T-cell (primary cell): ENCODE measurements around the gene SNX7. TPM values are rescaled to one million over a fixed set of nuclear protein-coding genes. Genes with fewer than 3 reads are reported as not detected.

Experiments
- ATAC-seq, 4 experiments: fragments of 200-7000 bp in 3 of 4; fragments of 150-1000 bp in 1 of 4; cut with Tn5 transposase; replicated peaks in 1 of 4; 1 replicate in 3 of 4; 2 replicates in 1 of 4; pipeline ENCODE4 v1.10.0; 2021; ENCODE audit warnings: moderate library complexity in 3 of 4, mild to moderate bottlenecking in 2 of 4, moderate number of reproducible peaks in 1 of 4
- CTCF ChIA-PET, 2 donors: fragments of 300-600 bp; sonication (Branson Sonifier 250); formaldehyde crosslinking; loops; one replicate each; lab custom pipeline; 2022; ENCODE audit warnings: antibody characterized with exemption in 2 of 2; lab: Charles Lee
- POLR2A ChIA-PET, 2 donors: fragments of 300-600 bp; sonication (Branson Sonifier 250); formaldehyde crosslinking; loops; one replicate each; lab custom pipeline; 2022; ENCODE audit warnings: antibody characterized with exemption in 2 of 2; lab: Charles Lee
- DNase-seq, 35 experiments: peaks; one replicate each; pipeline versions ENCODE4 v3.0.0 to v3.0.0-alpha.2; 2013 to 2023
- H3K27ac ChIP-seq: one replicate; pipeline ENCODE4 v1.5.1; 2013; ENCODE audit warnings: low read length
- H3K27me3 ChIP-seq, 2 experiments: replicated peaks in 1 of 2; 1 replicate in 1 of 2; 2 replicates in 1 of 2; pipeline versions ENCODE4 v1.6.1 to v1.7.0; 2013; ENCODE audit warnings: low read length in 1 of 2, mixed read lengths in 1 of 2; ENCODE audit not compliant: control insufficient read depth in 2 of 2, insufficient read depth in 2 of 2; ENCODE audit errors: extremely low read depth in 1 of 2
- H3K36me3 ChIP-seq, 2 donors: 1 replicate in 1 of 2; 2 replicates in 1 of 2; pipeline versions ENCODE4 v1.6.1 to v1.7.0; 2013; ENCODE audit warnings: low read length in 1 of 2; ENCODE audit not compliant: control insufficient read depth in 2 of 2, insufficient read depth in 1 of 2; ENCODE audit errors: extremely low read depth in 1 of 2
- H3K4me1 ChIP-seq, 2 experiments: 1 replicate in 1 of 2; 2 replicates in 1 of 2; pipeline versions ENCODE4 v1.6.1 to v1.7.0; 2013; ENCODE audit warnings: low read length in 2 of 2, mixed read lengths in 1 of 2; ENCODE audit not compliant: insufficient read depth in 2 of 2, control insufficient read depth in 1 of 2; ENCODE audit errors: extremely low read depth in 1 of 2
- H3K4me3 ChIP-seq, 2 donors: 1 replicate in 1 of 2; 2 replicates in 1 of 2; pipeline versions ENCODE4 v1.5.1 to v1.7.0; 2013; ENCODE audit warnings: mild to moderate bottlenecking in 2 of 2, low read length in 1 of 2, moderate library complexity in 1 of 2; ENCODE audit not compliant: control insufficient read depth in 1 of 2; ENCODE audit errors: extremely low read depth in 1 of 2
- H3K9me3 ChIP-seq: 2 replicates; pipeline ENCODE4 v1.7.0; 2013
- H3K27ac Mint-ChIP-seq, 2 donors: one replicate each; pipeline ENCODE4 v1.8.0; 2020 to 2021; ENCODE audit warnings: mild to moderate bottlenecking in 2 of 2, mixed read lengths in 2 of 2
- H3K27me3 Mint-ChIP-seq, 2 donors: one replicate each; pipeline ENCODE4 v1.8.0; 2021 to 2022; ENCODE audit warnings: mixed read lengths in 2 of 2
- H3K36me3 Mint-ChIP-seq: one replicate; pipeline ENCODE4 v1.8.0; 2021; ENCODE audit warnings: mixed read lengths
- H3K4me1 Mint-ChIP-seq, 3 donors: one replicate each; pipeline ENCODE4 v1.8.0; 2020 to 2022; ENCODE audit warnings: mixed read lengths in 3 of 3, mild to moderate bottlenecking in 1 of 3
- H3K4me3 Mint-ChIP-seq, 3 donors: one replicate each; pipeline ENCODE4 v1.8.0; 2020 to 2022; ENCODE audit warnings: mild to moderate bottlenecking in 3 of 3, mixed read lengths in 3 of 3, moderate library complexity in 3 of 3
- H3K9me3 Mint-ChIP-seq, 3 donors: one replicate each; pipeline ENCODE4 v1.8.0; 2020 to 2022; ENCODE audit warnings: mixed read lengths in 3 of 3
- WGBS: methylation state at CpG from one replicate; pipeline ENCODE4 v1.1.5; 2013; ENCODE audit warnings: missing lambda C conversion rate; ENCODE audit not compliant: insufficient coverage; 5-methylcytosine and 5-hydroxymethylcytosine counted together
- total RNA-seq, 35 experiments: library from RNA in 6 of 35; stranded (reverse) in 6 of 35; fragments of 120-200 nt in 1 of 35; gene quantifications; one replicate each; pipeline versions ENCODE4 v1.2.1 to v1.2.4 and lab custom pipeline; 2013 to 2026

Gene SNX7
- total RNA-seq, 5 donors from 2014 or later (not counting 1 experiment from before 2014, with no cell fraction given) = 0.36 to 1.3 (median 0.47) TPM; not detected in 2

GRCh38 chr1:98659879-98660278, 1.6 kb upstream of the SNX7 start:
- Mint-ChIP-seq H3K9me3 (peaks cover 0 to 4% (median 0%) of the 10 kb centered on the region in 3 donors), H3K27me3 (peaks cover 37% of the 10 kb centered on the region in 2 donors), H3K4me3 (no peak overlapping the region), H3K4me1 (peaks cover 13 to 23% (median 20%) of the 10 kb centered on the region in 3 donors), H3K27ac (no peak overlapping the region), H3K36me3 (no peaks in the 10 kb centered on the region)
- Histone ChIP-seq H3K4me3 (no peak overlapping the region), H3K27ac (no peak overlapping the region), H3K9me3 (no peaks in the 10 kb centered on the region), H3K4me1 (peaks cover 3 to 15% of the 10 kb centered on the region in 2 experiments), H3K27me3 (peaks cover 10 to 24% of the 10 kb centered on the region in 2 experiments), H3K36me3 (no peaks in the 10 kb centered on the region)
- DNase-seq = no peak
- CTCF ChIA-PET = no interaction called here
- ATAC-seq = no peak
- POLR2A ChIA-PET = no interaction called here

- H3K27ac ChIP-seq = no peak overlapping the region
- peak overlapping the region; percentile 57 to 64 (median 59) for H3K4me3 Mint-ChIP-seq
- H3K27me3 Mint-ChIP-seq = peaks cover 40 to 41% of the 10 kb centered on the region in 2 donors
- ChIA-PET POLR2A (no interaction called here), CTCF (no interaction called here)
- 10% methylated on average over 22 of the region's 25 CpGs for WGBS
- no peak overlapping the region for H3K27ac Mint-ChIP-seq
- no peaks in the 10 kb centered on the region for H3K9me3 Mint-ChIP-seq
- no peaks in the 10 kb centered on the region for H3K36me3 Mint-ChIP-seq
- DNase-seq = no peak
- ATAC-seq = peak in 1 of 4 experiments; percentile 35
- H3K27me3 ChIP-seq = peaks cover 10 to 24% of the 10 kb centered on the region in 2 experiments
- no peaks in the 10 kb centered on the region for H3K9me3 ChIP-seq
- H3K4me1 ChIP-seq = peaks cover 3 to 15% of the 10 kb centered on the region in 2 experiments
- peaks cover 13 to 23% (median 20%) of the 10 kb centered on the region in 3 donors for H3K4me1 Mint-ChIP-seq
- H3K36me3 ChIP-seq = no peaks in the 10 kb centered on the region
- H3K4me3 ChIP-seq = peak overlapping the region; percentile 17 to 38
Observed at GRCh38 chr1:98660940-98661543, 479 bp upstream of the SNX7 start.

DNA sequence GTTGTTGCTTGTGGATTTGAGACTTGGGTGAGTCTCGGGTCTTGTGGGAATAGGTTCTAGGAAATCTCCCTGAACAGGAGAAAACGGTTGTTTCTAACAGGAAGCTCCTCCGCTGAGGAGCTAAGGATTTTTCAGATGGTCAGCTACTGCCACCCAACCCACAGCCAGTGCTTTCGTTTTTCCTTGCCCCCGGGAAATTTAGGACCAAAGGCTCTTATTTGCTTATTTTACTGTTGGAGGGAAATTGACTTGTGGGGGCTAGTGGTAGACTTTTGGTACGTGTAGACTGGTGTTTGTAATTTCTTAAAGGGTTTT, 792 bp downstream of the SNX7 start:
- POLR2A ChIA-PET = no interaction called here
- H3K4me1 ChIP-seq = peaks cover 3 to 15% of the 10 kb centered on the region in 2 experiments
- Mint-ChIP-seq H3K36me3 (no peaks in the 10 kb centered on the region), H3K9me3 (no peaks in the 10 kb centered on the region), H3K4me1 (peaks cover 13 to 23% (median 20%) of the 10 kb centered on the region in 3 donors), H3K27me3 (peaks cover 42 to 48% of the 10 kb centered on the region in 2 donors), H3K4me3 (peak overlapping the region; percentile 79 to 81 (median 80)), H3K27ac (peak overlapping the region in 1 of 2 donors; percentile 76)
- H3K27me3 ChIP-seq = peaks cover 10 to 24% of the 10 kb centered on the region in 2 experiments
- CTCF ChIA-PET = interaction anchor here in 1 of 2 donors (0.6 kb wide), 1 partner anchor 1580 kb away, joined by 3 read pairs; no protein-coding TSS in a partner anchor
- peak overlapping the region; percentile 36 to 69 for H3K4me3 ChIP-seq
- WGBS = no CpG with 5 or more reads among the region's 6 CpGs
- no peak for DNase-seq
- no peaks in the 10 kb centered on the region for H3K9me3 ChIP-seq
- H3K27ac ChIP-seq = no peak overlapping the region
- ATAC-seq = no peak
- H3K36me3 ChIP-seq = no peaks in the 10 kb centered on the region

- Mint-ChIP-seq H3K4me3 (no peak overlapping the region), H3K36me3 (no peaks in the 10 kb centered on the region), H3K27me3 (peaks cover 17 to 27% of the 10 kb centered on the region in 2 donors), H3K4me1 (no peaks in the 10 kb centered on the region), H3K9me3 (no peaks in the 10 kb centered on the region), H3K27ac (no peak overlapping the region)
- Histone ChIP-seq H3K4me3 (no peak overlapping the region), H3K27me3 (peaks cover 0 to 2% of the 10 kb centered on the region in 2 experiments), H3K36me3 (no peaks in the 10 kb centered on the region), H3K9me3 (no peaks in the 10 kb centered on the region), H3K27ac (no peak overlapping the region), H3K4me1 (no peaks in the 10 kb centered on the region)
- no CpG with 5 or more reads among the region's 2 CpGs for WGBS
- ChIA-PET CTCF (no interaction called here), POLR2A (no interaction called here)
- ATAC-seq = no peak
- DNase-seq = no peak
Observed at GRCh38 chr1:98668733-98669132, 7.2 kb downstream of the SNX7 start.

GRCh38 chr1:98669355-98670296, 8.1 kb downstream of the SNX7 start:
- no peaks in the 10 kb centered on the region for H3K4me1 Mint-ChIP-seq
- no peak for ATAC-seq
- H3K4me3 Mint-ChIP-seq = no peak overlapping the region
- CTCF ChIA-PET = interaction anchor here in 1 of 2 donors (0.6 kb wide), 1 partner anchor 46 kb away, joined by 5 read pairs; no protein-coding TSS in a partner anchor
- H3K9me3 Mint-ChIP-seq = no peaks in the 10 kb centered on the region
- no peak overlapping the region for H3K4me3 ChIP-seq
- H3K27me3 Mint-ChIP-seq = peaks cover 8 to 20% of the 10 kb centered on the region in 2 donors
- H3K36me3 Mint-ChIP-seq = no peaks in the 10 kb centered on the region
- POLR2A ChIA-PET = no interaction called here
- no peak overlapping the region for H3K27ac Mint-ChIP-seq
- no peak for DNase-seq
- no peaks in the 10 kb centered on the region for H3K4me1 ChIP-seq
- WGBS = no CpG with 5 or more reads among the region's 2 CpGs
- no peak overlapping the region for H3K27ac ChIP-seq
- H3K36me3 ChIP-seq = no peaks in the 10 kb centered on the region
- no peaks in the 10 kb centered on the region for H3K9me3 ChIP-seq
- no peaks in the 10 kb centered on the region for H3K27me3 ChIP-seq

DNA sequence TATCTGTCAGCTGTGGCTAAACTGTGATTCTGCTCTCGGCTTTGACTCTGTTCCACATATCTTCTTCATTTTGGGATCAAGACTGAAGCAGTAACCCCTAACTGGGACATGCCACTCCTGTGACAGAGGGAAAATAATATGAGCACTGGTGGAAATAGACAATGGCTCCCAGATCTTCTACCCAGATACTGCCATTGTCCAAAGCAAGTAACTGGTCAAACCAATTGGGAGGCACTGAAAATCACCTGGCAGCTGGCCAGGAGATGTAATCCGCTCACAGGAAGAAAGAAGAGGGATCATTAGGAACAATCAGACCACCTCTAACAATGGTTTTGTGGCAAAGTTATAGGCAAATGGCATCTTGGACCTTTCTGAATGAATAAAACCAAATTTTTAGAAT, 10.7 kb downstream of the SNX7 start:
- Mint-ChIP-seq H3K36me3 (no peaks in the 10 kb centered on the region), H3K4me1 (no peaks in the 10 kb centered on the region), H3K27ac (no peak overlapping the region), H3K4me3 (no peak overlapping the region), H3K27me3 (peaks cover 3 to 9% of the 10 kb centered on the region in 2 donors), H3K9me3 (no peaks in the 10 kb centered on the region)
- no peak overlapping the region for H3K27ac ChIP-seq
- H3K9me3 ChIP-seq = no peaks in the 10 kb centered on the region
- H3K27me3 ChIP-seq = no peaks in the 10 kb centered on the region
- CTCF ChIA-PET = no interaction called here
- no CpG with 5 or more reads among the region's 2 CpGs for WGBS
- ATAC-seq (no peak), DNase-seq (no peak)
- H3K36me3 ChIP-seq = no peaks in the 10 kb centered on the region
- H3K4me3 ChIP-seq = no peak overlapping the region
- POLR2A ChIA-PET = no interaction called here
- H3K4me1 ChIP-seq = no peaks in the 10 kb centered on the region
